BLaER1 (cell line): ENCODE data around the gene IL1RAP.
"Not testable (repeated sequence)": the region's sequence is repeated elsewhere in the genome, so short reads cannot be mapped to it uniquely, and the experiment has no call there.

Experiments used
- H3K27ac ChIP-seq: shearing (Covaris generic); formaldehyde crosslinking; 2 replicates; pipeline ENCODE4 v1.8.1; 2022
- H3K27me3 ChIP-seq: shearing (Covaris generic); formaldehyde crosslinking; 2 replicates; pipeline ENCODE4 v1.8.1; 2022
- H3K36me3 ChIP-seq: shearing (Covaris generic); formaldehyde crosslinking; 2 replicates; pipeline ENCODE4 v1.8.1; 2022
- H3K4me1 ChIP-seq: shearing (Covaris generic); formaldehyde crosslinking; 2 replicates; pipeline ENCODE4 v1.8.1; 2022
- H3K4me2 ChIP-seq: shearing (Covaris generic); formaldehyde crosslinking; 2 replicates; pipeline ENCODE4 v1.8.1; 2022
- H3K4me3 ChIP-seq: shearing (Covaris generic); formaldehyde crosslinking; 2 replicates; pipeline ENCODE4 v1.8.1; 2022
- H3K9ac ChIP-seq: shearing (Covaris generic); formaldehyde crosslinking; 2 replicates; pipeline ENCODE4 v1.8.1; 2022
- H3K9me3 ChIP-seq: shearing (Covaris generic); formaldehyde crosslinking; 2 replicates; pipeline ENCODE4 v1.8.1; 2022
- H4K20me1 ChIP-seq: shearing (Covaris generic); formaldehyde crosslinking; 2 replicates; pipeline ENCODE4 v1.8.1; 2022
- Cebpa-rat ChIP-seq: shearing (Covaris generic); IDR thresholded peaks from 2 replicates; pipeline ENCODE4 v1.8.1; 2022

The IL1RAP gene, protein sequence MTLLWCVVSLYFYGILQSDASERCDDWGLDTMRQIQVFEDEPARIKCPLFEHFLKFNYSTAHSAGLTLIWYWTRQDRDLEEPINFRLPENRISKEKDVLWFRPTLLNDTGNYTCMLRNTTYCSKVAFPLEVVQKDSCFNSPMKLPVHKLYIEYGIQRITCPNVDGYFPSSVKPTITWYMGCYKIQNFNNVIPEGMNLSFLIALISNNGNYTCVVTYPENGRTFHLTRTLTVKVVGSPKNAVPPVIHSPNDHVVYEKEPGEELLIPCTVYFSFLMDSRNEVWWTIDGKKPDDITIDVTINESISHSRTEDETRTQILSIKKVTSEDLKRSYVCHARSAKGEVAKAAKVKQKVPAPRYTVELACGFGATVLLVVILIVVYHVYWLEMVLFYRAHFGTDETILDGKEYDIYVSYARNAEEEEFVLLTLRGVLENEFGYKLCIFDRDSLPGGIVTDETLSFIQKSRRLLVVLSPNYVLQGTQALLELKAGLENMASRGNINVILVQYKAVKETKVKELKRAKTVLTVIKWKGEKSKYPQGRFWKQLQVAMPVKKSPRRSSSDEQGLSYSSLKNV

GRCh38 chr3:190513409-190514370 lies at the start of gene IL1RAP:
TSS of gene IL1RAP (plus strand) at chr3:190514085. CDS start at chr3:190564290, 50,205 bp downstream.
- H3K27me3 ChIP-seq = no peaks in the 10 kb centered on the region
- TF ChIP-seq Cebpa-rat = peak; percentile 71; the same call in 1 of the 2 replicates
- no peaks in the 10 kb centered on the region for H3K9me3 ChIP-seq
- peak within 1 kb of the TSS; percentile 80 for H3K4me3 ChIP-seq
- H3K27ac ChIP-seq = no peak within 1 kb of the TSS; the same call in 1 of the 2 replicates
- peak within 1 kb of the TSS; percentile 81 for H3K4me2 ChIP-seq
- peak within 1 kb of the TSS; percentile 76 for H3K9ac ChIP-seq
- no peaks in the 10 kb centered on the region for H4K20me1 ChIP-seq
- H3K4me1 ChIP-seq = 0 out of 2 replicates have a peak, but pooled peaks cover 1% of the 10 kb centered on the region
- H3K36me3 ChIP-seq = no peaks in the 10 kb centered on the region

- no peak overlapping the region for H3K4me3 ChIP-seq
- no peaks in the 10 kb centered on the region for H3K36me3 ChIP-seq
- peaks cover 5% of the 10 kb centered on the region; the same call in 1 of the 2 replicates for H3K4me1 ChIP-seq
- H3K27ac ChIP-seq = no peak overlapping the region
- no peaks in the 10 kb centered on the region for H4K20me1 ChIP-seq
- H3K4me2 ChIP-seq = no peak overlapping the region
- H3K27me3 ChIP-seq = no peaks in the 10 kb centered on the region
- H3K9ac ChIP-seq = no peak overlapping the region
- no peaks in the 10 kb centered on the region for H3K9me3 ChIP-seq
- no peak for TF ChIP-seq Cebpa-rat
Observed at GRCh38 chr3:190467922-190468321, 46.0 kb upstream of the IL1RAP start.

- not testable (repeated sequence) for H3K9ac ChIP-seq, H3K4me2 ChIP-seq, H3K4me1 ChIP-seq, H4K20me1 ChIP-seq, H3K4me3 ChIP-seq, H3K27me3 ChIP-seq, H3K27ac ChIP-seq, H3K36me3 ChIP-seq, H3K9me3 ChIP-seq
Observed at GRCh38 chr3:190473261-190473660, 40.6 kb upstream of the IL1RAP start.

GRCh38 chr3:190481779-190482178 lies 32.1 kb upstream of the IL1RAP start:
- Histone ChIP-seq H3K27ac (no peak overlapping the region), H3K4me2 (no peak overlapping the region), H3K36me3 (no peaks in the 10 kb centered on the region), H4K20me1 (no peaks in the 10 kb centered on the region), H3K9ac (no peak overlapping the region), H3K27me3 (no peaks in the 10 kb centered on the region), H3K4me1 (peaks cover 13% of the 10 kb centered on the region), H3K9me3 (no peaks in the 10 kb centered on the region), H3K4me3 (no peak overlapping the region)
- no peak for TF ChIP-seq Cebpa-rat

DNA sequence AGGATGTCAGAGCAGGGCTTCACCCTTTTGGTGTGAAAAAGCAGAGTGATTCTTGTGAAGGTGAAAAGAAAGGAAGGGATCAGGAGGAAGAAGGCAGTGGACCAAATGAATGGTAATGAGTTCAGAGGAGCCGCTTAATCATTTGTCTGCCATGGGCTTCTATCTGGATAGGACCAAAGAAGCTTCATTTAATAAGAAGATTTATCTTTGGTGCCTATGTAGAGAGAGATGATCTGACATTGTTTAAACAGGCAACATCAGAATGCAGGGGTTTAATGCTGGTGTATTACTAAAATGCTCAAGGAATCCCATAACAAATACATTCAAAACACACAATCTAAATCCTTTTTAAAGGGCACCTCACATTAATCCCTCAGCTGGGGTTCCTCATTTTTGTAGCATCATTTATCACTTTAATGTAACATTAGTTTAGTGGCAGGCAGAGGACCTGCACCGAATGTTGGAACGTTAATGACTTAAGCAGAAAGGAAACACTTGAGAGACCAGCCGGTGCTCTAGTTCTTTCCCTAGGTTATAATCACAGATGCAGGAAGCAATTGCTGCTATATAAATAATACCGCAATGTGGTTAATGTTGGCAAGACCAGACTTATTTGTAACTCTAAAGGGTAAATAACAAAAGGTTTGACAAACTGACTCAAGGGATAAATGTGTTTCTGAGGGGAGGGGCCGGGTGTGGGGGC lies 27.9 kb upstream of the IL1RAP start:
- Histone ChIP-seq H3K4me2 (peak overlapping the region; percentile 55), H3K9me3 (no peaks in the 10 kb centered on the region), H3K4me1 (peaks cover 21% of the 10 kb centered on the region), H3K4me3 (no peak overlapping the region), H4K20me1 (no peaks in the 10 kb centered on the region), H3K27me3 (no peaks in the 10 kb centered on the region), H3K36me3 (no peaks in the 10 kb centered on the region), H3K27ac (no peak overlapping the region), H3K9ac (no peak overlapping the region)
- no peak for TF ChIP-seq Cebpa-rat

DNA sequence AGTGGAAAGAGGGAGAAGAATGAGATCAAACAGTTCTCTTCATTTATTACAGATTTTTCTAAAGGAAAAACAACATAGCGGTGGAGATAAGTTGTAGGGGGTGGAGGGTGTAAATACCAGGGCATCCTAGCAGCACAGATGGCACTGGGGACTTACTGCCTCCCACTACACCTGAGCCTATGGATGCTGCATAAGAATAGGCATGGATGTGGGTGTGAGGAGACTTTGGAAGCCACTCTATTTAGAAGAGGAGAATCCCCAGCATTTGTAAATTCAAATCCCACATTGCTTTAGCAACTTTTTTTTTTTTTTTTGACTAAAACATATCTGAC lies 27.4 kb upstream of the IL1RAP start:
- Histone ChIP-seq H3K9me3 (no peaks in the 10 kb centered on the region), H3K36me3 (no peaks in the 10 kb centered on the region), H3K27me3 (no peaks in the 10 kb centered on the region), H3K9ac (no peak overlapping the region), H3K4me3 (no peak overlapping the region), H4K20me1 (no peaks in the 10 kb centered on the region), H3K4me1 (peaks cover 21% of the 10 kb centered on the region), H3K27ac (no peak overlapping the region), H3K4me2 (peak overlapping the region; percentile 55)
- TF ChIP-seq Cebpa-rat = no peak

GRCh38 chr3:190486908-190487607 lies 26.8 kb upstream of the IL1RAP start:
- Histone ChIP-seq H3K4me2 (peak overlapping the region; percentile 55), H3K4me1 (peaks cover 21% of the 10 kb centered on the region), H3K9me3 (no peaks in the 10 kb centered on the region), H3K27ac (no peak overlapping the region), H3K27me3 (no peaks in the 10 kb centered on the region), H3K36me3 (no peaks in the 10 kb centered on the region), H3K9ac (no peak overlapping the region), H3K4me3 (no peak overlapping the region), H4K20me1 (no peaks in the 10 kb centered on the region)
- no peak; the same call in 1 of the 2 replicates for TF ChIP-seq Cebpa-rat

- no peak overlapping the region for H3K4me2 ChIP-seq
- H3K27ac ChIP-seq = no peak overlapping the region
- no peak overlapping the region for H3K9ac ChIP-seq
- no peaks in the 10 kb centered on the region for H4K20me1 ChIP-seq
- H3K4me1 ChIP-seq = peaks cover 19% of the 10 kb centered on the region
- no peak overlapping the region for H3K4me3 ChIP-seq
- no peaks in the 10 kb centered on the region for H3K36me3 ChIP-seq
- no peak for TF ChIP-seq Cebpa-rat
- no peaks in the 10 kb centered on the region for H3K9me3 ChIP-seq
- no peaks in the 10 kb centered on the region for H3K27me3 ChIP-seq
Observed at GRCh38 chr3:190491533-190492054, 22.3 kb upstream of the IL1RAP start.

GRCh38 chr3:190492129-190492528 lies 21.8 kb upstream of the IL1RAP start:
- Histone ChIP-seq H3K9me3 (no peaks in the 10 kb centered on the region), H3K27me3 (no peaks in the 10 kb centered on the region), H3K4me1 (peaks cover 14% of the 10 kb centered on the region), H3K4me3 (no peak overlapping the region), H3K27ac (no peak overlapping the region), H3K9ac (no peak overlapping the region), H3K4me2 (no peak overlapping the region), H3K36me3 (no peaks in the 10 kb centered on the region), H4K20me1 (no peaks in the 10 kb centered on the region)
- TF ChIP-seq Cebpa-rat = no peak
